Activated B cell treated with CpG ODN at 0.5 μM for 24 hours (primary cell): ENCODE data around the gene ANKFN1. TPM values are rescaled to one million over a fixed set of nuclear protein-coding genes. Genes with fewer than 3 reads are reported as not detected.

Experiments
- ATAC-seq: fragments of 200-7000 bp; cut with Tn5 transposase; one replicate; pipeline ENCODE4 v1.10.0; 2021; ENCODE audit warnings: low read depth, mild to moderate bottlenecking, moderate library complexity
- CTCF ChIA-PET: fragments of 350-600 bp; sonication (Branson Sonifier 250); formaldehyde crosslinking; loops from one replicate; lab custom pipeline; 2021; ENCODE audit warnings: antibody characterized with exemption; lab: Charles Lee
- POLR2A ChIA-PET: fragments of 350-600 bp; sonication (Branson Sonifier 250); formaldehyde crosslinking; loops from one replicate; lab custom pipeline; 2021; ENCODE audit warnings: antibody characterized with exemption; lab: Charles Lee
- DNase-seq: peaks from one replicate; pipeline ENCODE4 v3.0.0; 2022
- H3K27ac Mint-ChIP-seq: one replicate; pipeline ENCODE4 v1.8.0; 2020; ENCODE audit warnings: mixed read lengths
- H3K27me3 Mint-ChIP-seq: one replicate; pipeline ENCODE4 v1.8.0; 2021; ENCODE audit warnings: mixed read lengths
- H3K36me3 Mint-ChIP-seq: one replicate; pipeline ENCODE4 v1.8.0; 2021; ENCODE audit warnings: low read depth, mixed read lengths
- H3K4me1 Mint-ChIP-seq: one replicate; pipeline ENCODE4 v1.8.0; 2021; ENCODE audit warnings: mixed read lengths
- H3K4me3 Mint-ChIP-seq: one replicate; pipeline ENCODE4 v1.8.0; 2020; ENCODE audit warnings: mild to moderate bottlenecking, mixed read lengths
- H3K9me3 Mint-ChIP-seq: one replicate; pipeline ENCODE4 v1.8.0; 2020; ENCODE audit warnings: mixed read lengths
- CTCF ChIP-seq: fragments of 200-600 bp; IDR thresholded peaks from one replicate; pipeline ENCODE4 v1.8.0; 2022; ENCODE audit warnings: antibody characterized with exemption, mild to moderate bottlenecking
- intact Hi-C: fragments of 100-400 bp; cut with micrococcal nuclease; formaldehyde crosslinking; loops from one replicate; pipeline ENCODE4 v1.15.1; 2024
- total RNA-seq: library from RNA; stranded (reverse); gene quantifications from 2 replicates; pipeline ENCODE4 v1.2.3, GENCODE V29; 2022

Gene ANKFN1
- total RNA-seq, 1 donor from 2014 or later: not detected

- no peak for DNase-seq
- Mint-ChIP-seq H3K9me3 (no peaks in the 10 kb centered on the region), H3K36me3 (no peaks in the 10 kb centered on the region), H3K27ac (no peak overlapping the region), H3K27me3 (peaks cover 3% of the 10 kb centered on the region), H3K4me1 (no peaks in the 10 kb centered on the region), H3K4me3 (no peak overlapping the region)
- POLR2A ChIA-PET: no interaction called here
- intact Hi-C loops: no loop called here
- no peak for TF ChIP-seq CTCF
- CTCF ChIA-PET: no interaction called here
- ATAC-seq: no peak
Measured at GRCh38 chr17:56482229-56482628, 329.0 kb downstream of the ANKFN1 start.

- H3K9me3 Mint-ChIP-seq: no peaks in the 10 kb centered on the region
- H3K27me3 Mint-ChIP-seq: peaks cover 6% of the 10 kb centered on the region
- H3K27ac Mint-ChIP-seq: no peak overlapping the region
- intact Hi-C loops: no loop called here
- H3K4me1 Mint-ChIP-seq: no peaks in the 10 kb centered on the region
- CTCF ChIA-PET: no interaction called here
- no peaks in the 10 kb centered on the region for H3K36me3 Mint-ChIP-seq
- no peak for TF ChIP-seq CTCF
- no peak overlapping the region for H3K4me3 Mint-ChIP-seq
- POLR2A ChIA-PET: no interaction called here
- ATAC-seq (no peak), DNase-seq (no peak)
Measured at GRCh38 chr17:56486732-56487131, 333.5 kb downstream of the ANKFN1 start.

- Mint-ChIP-seq H3K4me3 (no peak overlapping the region), H3K4me1 (no peaks in the 10 kb centered on the region), H3K9me3 (no peaks in the 10 kb centered on the region), H3K36me3 (no peaks in the 10 kb centered on the region), H3K27ac (no peak overlapping the region), H3K27me3 (peaks cover 5% of the 10 kb centered on the region)
- ChIA-PET POLR2A (no interaction called here), CTCF (no interaction called here)
- TF ChIP-seq CTCF: no peak
- intact Hi-C loops: no loop called here
- no peak for DNase-seq
- ATAC-seq: no peak
Measured at GRCh38 chr17:56488800-56489199, 335.5 kb downstream of the ANKFN1 start.

GRCh38 chr17:56489980-56490379 is 336.7 kb downstream of the ANKFN1 start:
- CTCF ChIA-PET: no interaction called here
- no peak for TF ChIP-seq CTCF
- Mint-ChIP-seq H3K9me3 (no peaks in the 10 kb centered on the region), H3K27me3 (peaks cover 5% of the 10 kb centered on the region), H3K27ac (no peak overlapping the region), H3K4me3 (no peak overlapping the region), H3K36me3 (no peaks in the 10 kb centered on the region), H3K4me1 (no peaks in the 10 kb centered on the region)
- DNase-seq: no peak
- ATAC-seq: no peak
- POLR2A ChIA-PET: no interaction called here
- intact Hi-C loops: no loop called here

- no peaks in the 10 kb centered on the region for H3K27me3 Mint-ChIP-seq
- no peaks in the 10 kb centered on the region for H3K9me3 Mint-ChIP-seq
- ATAC-seq: no peak
- intact Hi-C loops: no loop called here
- no peaks in the 10 kb centered on the region for H3K4me1 Mint-ChIP-seq
- DNase-seq: no peak
- ChIA-PET CTCF (no interaction called here), POLR2A (no interaction called here)
- no peak overlapping the region for H3K27ac Mint-ChIP-seq
- TF ChIP-seq CTCF: no peak
- no peak overlapping the region for H3K4me3 Mint-ChIP-seq
- H3K36me3 Mint-ChIP-seq: no peaks in the 10 kb centered on the region
Measured at GRCh38 chr17:56495556-56495955, 342.3 kb downstream of the ANKFN1 start.
